ACC112 (cell line): ENCODE measurements around the gene ZNF616.
A peak's percentile ranks its signal among the peaks of the same experiment; 100 is the strongest.

Experiments used
- H2AFZ ChIP-seq: fragments of 200-600 bp; sonication (generic); one replicate; pipeline ENCODE4 v1.6.0; 2017; ENCODE audit warnings: antibody characterized with exemption, low read length; ENCODE audit not compliant: unreplicated experiment
- H3K27ac ChIP-seq: fragments of 200-600 bp; sonication (generic); 2 replicates; pipeline ENCODE4 v1.5.1; 2014; ENCODE audit warnings: low read depth, mild to moderate bottlenecking, antibody characterized with exemption, low read length, moderate library complexity
- H3K27me3 ChIP-seq: fragments of 200-600 bp; sonication (generic); 2 replicates; pipeline ENCODE4 v1.6.1; 2014; ENCODE audit warnings: mild to moderate bottlenecking, antibody characterized with exemption, low read length, moderate library complexity, mixed read lengths; ENCODE audit not compliant: insufficient read depth
- H3K36me3 ChIP-seq: fragments of 200-600 bp; sonication (generic); 2 replicates; pipeline ENCODE4 v1.6.1; 2016; ENCODE audit warnings: mild to moderate bottlenecking, antibody characterized with exemption, low read length, moderate library complexity, mixed read lengths; ENCODE audit not compliant: insufficient read depth
- H3K4me1 ChIP-seq: fragments of 200-600 bp; sonication (generic); one replicate; pipeline ENCODE4 v1.6.1; 2016; ENCODE audit warnings: low read length, mixed read lengths; ENCODE audit not compliant: insufficient read depth, unreplicated experiment, control insufficient read depth
- H3K4me3 ChIP-seq: fragments of 200-600 bp; sonication (generic); 2 replicates; pipeline ENCODE4 v1.5.1; 2014; ENCODE audit warnings: mild to moderate bottlenecking, low read depth, low read length
- H3K79me2 ChIP-seq: fragments of 200-600 bp; sonication (generic); one replicate; pipeline ENCODE4 v1.6.0; 2016; ENCODE audit warnings: low read length; ENCODE audit not compliant: control insufficient read depth, unreplicated experiment, insufficient read depth

ZNF616 gene

DNA sequence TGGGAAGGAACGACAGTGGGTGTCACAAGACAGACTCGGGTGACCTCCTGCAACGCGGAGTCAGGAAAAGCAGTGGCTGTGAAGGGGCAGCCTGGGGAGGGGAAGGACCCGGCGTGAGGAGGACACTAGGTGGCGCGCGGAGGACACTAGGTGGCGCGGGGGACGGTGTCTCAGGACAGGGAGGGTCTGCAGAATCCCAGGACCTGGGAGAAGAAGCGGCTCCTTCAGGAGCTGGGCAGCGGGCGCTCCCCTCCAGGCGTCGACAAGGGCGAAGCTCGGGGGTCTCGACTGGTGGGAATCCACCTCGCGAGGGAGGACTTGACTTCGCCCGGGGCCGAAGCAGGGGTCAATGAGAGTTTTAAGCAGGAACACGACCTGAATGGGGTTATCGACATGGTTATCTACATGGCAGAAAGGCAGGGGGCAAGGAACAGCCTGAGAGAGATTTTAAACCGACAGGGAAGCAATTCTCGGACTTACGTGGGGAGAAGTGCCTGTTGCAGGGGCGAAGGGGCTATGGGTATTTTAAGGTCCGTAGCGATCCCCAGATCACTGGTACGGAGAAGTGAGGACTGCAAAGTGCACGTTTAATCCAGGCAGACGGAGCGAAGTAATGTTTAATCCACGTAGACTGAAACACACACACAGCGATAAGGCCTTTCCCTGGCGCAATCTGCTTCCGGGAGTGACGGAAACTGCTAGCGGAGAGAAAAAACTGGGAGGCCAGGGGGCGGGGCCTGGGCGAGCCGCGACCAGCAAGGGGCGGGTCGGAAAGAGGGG is at the start of gene ZNF616:
TSS of gene ZNF616 (minus strand) at position 687 of the 780 bp plus-strand sequence. CDS start 9,426 bp downstream, outside the sequence.
- Histone ChIP-seq H3K27ac (peak within 1 kb of the TSS; percentile 84), H3K36me3 (peaks cover 6% of the 10 kb centered on the region; the same call in 1 of the 2 replicates)

GRCh38 chr19:52188822-52189734 is 49.3 kb upstream of the ZNF616 start:
- Histone ChIP-seq H3K27ac (peak overlapping the region; percentile 55), H2AFZ (peak overlapping the region; percentile 87), H3K79me2 (peaks cover 39% of the 10 kb centered on the region), H3K36me3 (no peaks in the 10 kb centered on the region), H3K27me3 (no peaks in the 10 kb centered on the region), H3K4me1 (peaks cover 18% of the 10 kb centered on the region), H3K4me3 (peak overlapping the region; percentile 80)

More for the DNA sequence above, at the start of gene ZNF616:
- H2AFZ ChIP-seq, result peak within 1 kb of the TSS; percentile 95
- peaks cover 4% of the 10 kb centered on the region for H3K4me1 ChIP-seq
- peak within 1 kb of the TSS; percentile 99 for H3K4me3 ChIP-seq
- H3K79me2 ChIP-seq, result peaks cover 32% of the 10 kb centered on the region
- no peaks in the 10 kb centered on the region for H3K27me3 ChIP-seq

GRCh38 chr19:52187407-52187806 is 47.7 kb upstream of the ZNF616 start:
- no peak overlapping the region for H3K27ac ChIP-seq

GRCh38 chr19:52176574-52176973 is 36.8 kb upstream of the ZNF616 start:
- Histone ChIP-seq H3K27me3 (no peaks in the 10 kb centered on the region), H2AFZ (no peak overlapping the region), H3K4me3 (no peak overlapping the region), H3K4me1 (no peaks in the 10 kb centered on the region), H3K27ac (no peak overlapping the region), H3K79me2 (no peaks in the 10 kb centered on the region), H3K36me3 (no peaks in the 10 kb centered on the region)

More at GRCh38 chr19:52187407-52187806, 47.7 kb upstream of the ZNF616 start:
- Histone ChIP-seq H3K36me3 (no peaks in the 10 kb centered on the region), H3K4me1 (peaks cover 18% of the 10 kb centered on the region), H2AFZ (no peak overlapping the region), H3K79me2 (peaks cover 22% of the 10 kb centered on the region), H3K4me3 (no peak overlapping the region), H3K27me3 (no peaks in the 10 kb centered on the region)

GRCh38 chr19:52172347-52172746 is 32.6 kb upstream of the ZNF616 start:
- no peaks in the 10 kb centered on the region for H3K79me2 ChIP-seq
- H3K27me3 ChIP-seq, result no peaks in the 10 kb centered on the region
- no peak overlapping the region for H3K27ac ChIP-seq
- no peaks in the 10 kb centered on the region for H3K4me1 ChIP-seq
- H3K4me3 ChIP-seq, result peak overlapping the region; percentile 99; the same call in 1 of the 2 replicates
- no peak overlapping the region for H2AFZ ChIP-seq
- H3K36me3 ChIP-seq, result 0 out of 2 replicates have a peak, but pooled peaks cover 12% of the 10 kb centered on the region

- H3K79me2 ChIP-seq, result no peaks in the 10 kb centered on the region
- peak within 1 kb of the TSS; percentile 99 for H3K4me3 ChIP-seq
- H3K4me1 ChIP-seq, result no peaks in the 10 kb centered on the region
- H3K27ac ChIP-seq, result no peak within 1 kb of the TSS
- H3K36me3 ChIP-seq, result peaks cover 15% of the 10 kb centered on the region; the same call in 1 of the 2 replicates
- peak within 1 kb of the TSS; percentile 99 for H2AFZ ChIP-seq
- no peaks in the 10 kb centered on the region for H3K27me3 ChIP-seq
These were observed 31.8 kb upstream of the ZNF616 start, which contains the start of gene ZNF836 for GRCh38 chr19:52171321-52172169. Gene ZNF836 (minus strand): TSS chr19:52171621. CDS start chr19:52168072, 3,549 bp downstream.

GRCh38 chr19:52170863-52171320 is 31.2 kb upstream of the ZNF616 start:
- peak overlapping the region; percentile 99 for H2AFZ ChIP-seq
- H3K36me3 ChIP-seq, result peaks cover 15% of the 10 kb centered on the region; the same call in 1 of the 2 replicates
- no peak overlapping the region for H3K27ac ChIP-seq
- H3K4me1 ChIP-seq, result no peaks in the 10 kb centered on the region
- no peaks in the 10 kb centered on the region for H3K27me3 ChIP-seq
- H3K79me2 ChIP-seq, result no peaks in the 10 kb centered on the region
- H3K4me3 ChIP-seq, result peak overlapping the region; percentile 99

GRCh38 chr19:52170304-52170703 is 30.6 kb upstream of the ZNF616 start:
- no peak overlapping the region for H3K27ac ChIP-seq
- peaks cover 18% of the 10 kb centered on the region for H3K36me3 ChIP-seq
- H2AFZ ChIP-seq, result peak overlapping the region; percentile 99
- H3K79me2 ChIP-seq, result no peaks in the 10 kb centered on the region
- H3K4me3 ChIP-seq, result peak overlapping the region; percentile 99
- H3K27me3 ChIP-seq, result no peaks in the 10 kb centered on the region
- H3K4me1 ChIP-seq, result no peaks in the 10 kb centered on the region

DNA sequence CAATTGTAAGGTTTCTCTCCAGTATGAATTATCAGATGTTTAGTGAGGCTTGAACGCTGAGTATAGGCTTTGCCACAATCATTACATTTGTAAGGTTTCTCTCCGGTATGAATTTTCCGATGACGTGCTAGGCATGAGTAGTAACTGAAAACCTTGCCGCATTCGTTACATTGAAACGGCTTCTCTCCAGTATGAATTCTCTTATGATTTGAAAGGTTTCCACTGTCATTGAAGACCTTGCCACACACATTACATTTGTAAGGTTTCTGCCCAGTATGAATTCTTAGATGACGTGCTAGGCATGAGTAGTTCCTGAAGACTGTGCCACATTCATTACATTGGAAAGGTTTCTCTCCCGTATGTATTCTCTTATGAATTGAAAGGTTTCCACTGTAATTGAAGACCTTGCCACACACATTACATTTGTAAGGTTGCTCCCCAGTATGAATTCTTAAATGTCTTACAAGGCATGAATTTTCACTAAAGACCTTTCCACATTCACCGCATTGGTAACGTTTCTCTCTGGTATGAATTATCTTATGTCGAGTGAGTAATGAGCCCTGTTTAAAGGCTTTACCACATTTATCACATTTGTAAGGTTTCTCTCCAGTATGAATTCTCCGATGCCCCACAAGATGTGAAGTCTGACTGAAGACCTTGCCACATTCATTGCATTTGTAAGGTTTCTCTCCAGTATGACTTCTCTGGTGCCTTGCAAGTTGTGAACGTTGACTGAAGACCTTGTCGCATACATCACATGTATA is 16.0 kb upstream of the ZNF616 start:
- H2AFZ ChIP-seq, result no peak overlapping the region
- no peak overlapping the region for H3K27ac ChIP-seq
- peaks cover 26% of the 10 kb centered on the region for H3K36me3 ChIP-seq
- no peaks in the 10 kb centered on the region for H3K27me3 ChIP-seq
- H3K4me1 ChIP-seq, result no peaks in the 10 kb centered on the region
- no peaks in the 10 kb centered on the region for H3K79me2 ChIP-seq
- H3K4me3 ChIP-seq, result no peak overlapping the region
